ENCODE measurements around the gene CCDC50. TPM values are rescaled to one million over a fixed set of nuclear protein-coding genes. Genes with fewer than 3 reads are reported as not detected.

The CCDC50 gene
- total and polyA plus RNA-seq, 10 of the 15 experiments (the other 5 are each of a cell fraction or from before 2014, with no cell fraction given): 46.7 to 150 (median 125) TPM

DNA sequence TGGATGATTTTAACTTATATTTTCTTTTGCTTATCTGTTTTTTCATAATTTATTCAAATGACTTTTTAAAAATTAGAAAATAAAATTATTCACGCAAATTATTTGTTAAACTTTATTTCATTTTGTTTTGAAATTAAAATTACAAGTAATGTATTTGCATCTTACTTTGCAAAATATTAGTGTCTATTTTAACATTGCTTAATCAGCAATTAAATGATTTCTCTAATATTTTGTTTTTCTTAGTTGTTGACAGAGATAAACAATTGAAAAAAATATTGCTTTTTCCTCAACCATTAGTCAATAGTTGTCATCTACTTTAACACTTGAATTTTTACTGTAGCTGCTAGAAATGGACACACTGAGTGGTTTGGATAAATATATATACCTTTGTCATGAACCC is 99.0 kb downstream of the CCDC50 start (continued):
- TF ChIP-seq TBL1XR1 (IDR thresholded peaks at IDR 0.05; ENCODE audit: low read depth, low read length): no peak
- no peak for TF ChIP-seq RCOR1 (conservative IDR thresholded peaks at IDR 0.05; ENCODE audit: low read depth, low read length)
- no peak for TF ChIP-seq NFYB (IDR thresholded peaks at IDR 0.05; ENCODE audit: insufficient read depth, low read depth, low read length)

DNA sequence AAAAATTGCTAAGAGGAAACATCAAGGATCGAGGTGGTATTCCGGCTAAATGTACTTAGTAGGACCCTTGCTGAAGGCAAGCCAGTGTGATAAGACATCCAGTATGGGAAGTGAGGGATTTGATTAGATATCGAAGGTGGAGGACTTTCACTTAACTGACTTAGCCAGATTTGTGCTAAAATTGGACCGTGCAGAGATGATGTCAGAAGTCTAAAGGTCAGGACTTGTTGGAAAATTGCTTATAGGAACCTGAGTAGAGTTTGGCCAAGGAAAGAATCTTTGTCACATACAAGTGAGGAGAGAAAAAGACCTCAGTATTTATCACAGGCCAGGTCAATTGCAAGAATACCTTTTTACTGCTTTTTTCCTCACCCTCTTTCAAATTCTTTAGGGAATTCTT is 100.9 kb downstream of the CCDC50 start:
- no peak overlapping the region for H3K4me2 ChIP-seq (ENCODE audit: control insufficient read depth, insufficient read depth)
- no TSS peak for BruUV-seq (replicated peaks)
- H3K27ac ChIP-seq (ENCODE audit: control insufficient read depth, insufficient read depth): no peak overlapping the region
- TF ChIP-seq CBX5 (IDR thresholded peaks at IDR 0.05; ENCODE audit: low read depth): no peak
- no peak for TF ChIP-seq TARDBP (IDR thresholded peaks at IDR 0.05; ENCODE audit: borderline replicate concordance)
- no peak for TF ChIP-seq ZSCAN29 (IDR thresholded peaks at IDR 0.05)
- TF ChIP-seq CHD2 (IDR thresholded peaks at IDR 0.05; ENCODE audit: borderline replicate concordance, low read depth, low read length): no peak
- no peak for TF ChIP-seq HCFC1 (IDR thresholded peaks at IDR 0.05; ENCODE audit: low read length)
- TF ChIP-seq CREB1 (IDR thresholded peaks at IDR 0.05; ENCODE audit: low read depth): no peak
- TF ChIP-seq, protein P1, sequence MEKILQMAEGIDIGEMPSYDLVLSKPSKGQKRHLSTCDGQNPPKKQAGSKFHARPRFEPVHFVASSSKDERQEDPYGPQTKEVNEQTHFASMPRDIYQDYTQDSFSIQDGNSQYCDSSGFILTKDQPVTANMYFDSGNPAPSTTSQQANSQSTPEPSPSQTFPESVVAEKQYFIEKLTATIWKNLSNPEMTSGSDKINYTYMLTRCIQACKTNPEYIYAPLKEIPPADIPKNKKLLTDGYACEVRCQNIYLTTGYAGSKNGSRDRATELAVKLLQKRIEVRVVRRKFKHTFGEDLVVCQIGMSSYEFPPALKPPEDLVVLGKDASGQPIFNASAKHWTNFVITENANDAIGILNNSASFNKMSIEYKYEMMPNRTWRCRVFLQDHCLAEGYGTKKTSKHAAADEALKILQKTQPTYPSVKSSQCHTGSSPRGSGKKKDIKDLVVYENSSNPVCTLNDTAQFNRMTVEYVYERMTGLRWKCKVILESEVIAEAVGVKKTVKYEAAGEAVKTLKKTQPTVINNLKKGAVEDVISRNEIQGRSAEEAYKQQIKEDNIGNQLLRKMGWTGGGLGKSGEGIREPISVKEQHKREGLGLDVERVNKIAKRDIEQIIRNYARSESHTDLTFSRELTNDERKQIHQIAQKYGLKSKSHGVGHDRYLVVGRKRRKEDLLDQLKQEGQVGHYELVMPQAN (conservative IDR thresholded peaks at IDR 0.05): no peak
- no peak for TF ChIP-seq TAF1 (IDR thresholded peaks at IDR 0.05; ENCODE audit: borderline replicate concordance, low read depth, low read length)
- TF ChIP-seq POLR2AphosphoS5 (IDR thresholded peaks at IDR 0.05; ENCODE audit: low read length): no peak
- TF ChIP-seq EGR1 (IDR thresholded peaks at IDR 0.05; ENCODE audit: borderline replicate concordance in 1 of 2, low read depth in 2 of 2, low read length in 2 of 2): no peak
- no peak for TF ChIP-seq SIX5 (IDR thresholded peaks at IDR 0.05; ENCODE audit: low read depth, low read length, severe bottlenecking)
- no peak for TF ChIP-seq SRF (IDR thresholded peaks at IDR 0.05; ENCODE audit: low read depth in 2 of 2, low read length in 2 of 2)
- no peak for TF ChIP-seq MXI1 (IDR thresholded peaks at IDR 0.05; ENCODE audit: low read depth, low read length)
- no peak for TF ChIP-seq RFX5 (IDR thresholded peaks at IDR 0.05; ENCODE audit: low read depth, low read length)
- no peak for TF ChIP-seq FOXK2 (IDR thresholded peaks at IDR 0.05)
- no peak for TF ChIP-seq NFIC (IDR thresholded peaks at IDR 0.05; ENCODE audit: low read depth, low read length)
- TF ChIP-seq, protein P2, sequence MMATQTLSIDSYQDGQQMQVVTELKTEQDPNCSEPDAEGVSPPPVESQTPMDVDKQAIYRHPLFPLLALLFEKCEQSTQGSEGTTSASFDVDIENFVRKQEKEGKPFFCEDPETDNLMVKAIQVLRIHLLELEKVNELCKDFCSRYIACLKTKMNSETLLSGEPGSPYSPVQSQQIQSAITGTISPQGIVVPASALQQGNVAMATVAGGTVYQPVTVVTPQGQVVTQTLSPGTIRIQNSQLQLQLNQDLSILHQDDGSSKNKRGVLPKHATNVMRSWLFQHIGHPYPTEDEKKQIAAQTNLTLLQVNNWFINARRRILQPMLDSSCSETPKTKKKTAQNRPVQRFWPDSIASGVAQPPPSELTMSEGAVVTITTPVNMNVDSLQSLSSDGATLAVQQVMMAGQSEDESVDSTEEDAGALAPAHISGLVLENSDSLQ (IDR thresholded peaks at IDR 0.05): no peak
- TF ChIP-seq NRF1 (conservative IDR thresholded peaks at IDR 0.05; ENCODE audit: low read depth, low read length): no peak
- no peak for TF ChIP-seq FOXM1 (IDR thresholded peaks at IDR 0.05; ENCODE audit: low read depth, low read length)
- no peaks in the 10 kb centered on the region for H3K79me2 ChIP-seq (ENCODE audit: control insufficient read depth, insufficient read depth, low read length)
- WGBS (ENCODE audit: insufficient coverage, insufficient replicate concordance, low lambda C conversion rate, missing lambda C conversion rate): 51% methylated on average over 4 of the region's 4 CpGs
- no peak overlapping the region for H3K9ac ChIP-seq (ENCODE audit: control insufficient read depth, insufficient read depth, low read length)
- H3K36me3 ChIP-seq (ENCODE audit: control insufficient read depth in 2 of 2, insufficient read depth in 2 of 2, low read length in 1 of 2): no peaks in the 10 kb centered on the region
- intact Hi-C loops (cut with micrococcal nuclease; ENCODE audit: unreplicated experiment): no loop called here
- POLR2A ChIA-PET: no interaction called here
- no peak for FAIRE-seq
- no peak for DNase-seq (ENCODE audit: low read depth, low spot score)
- no peaks in the 10 kb centered on the region for H3K9me3 ChIP-seq (replicated peaks; ENCODE audit: control insufficient read depth, insufficient read depth, low read length)
- SMC1A ChIA-PET (ENCODE audit: uncharacterized antibody, unreplicated experiment): interaction anchor here (1.8 kb wide), 1 partner anchor 9 kb away, joined by 5 read pairs; no protein-coding TSS in a partner anchor
- ATAC-seq: no peak
- CTCF ChIA-PET: interaction anchor here (1.1 kb wide), 1 partner anchor 24 kb away, joined by 3 read pairs; no protein-coding TSS in a partner anchor
- RAD21 ChIA-PET (ENCODE audit: unreplicated experiment): no interaction called here
- no peaks in the 10 kb centered on the region for H4K20me1 ChIP-seq (ENCODE audit: control insufficient read depth, insufficient read depth)
- in situ Hi-C loops (cut with MboI): no loop called here
- H3K4me1 ChIP-seq (ENCODE audit: control insufficient read depth, insufficient read depth, low read length): no peaks in the 10 kb centered on the region
- no peak overlapping the region for H2AFZ ChIP-seq (ENCODE audit: control insufficient read depth, low read depth, low read length)
- H3K4me3 ChIP-seq: no peak overlapping the region
- H3K27me3 ChIP-seq (replicated peaks in 1 of 2; ENCODE audit: control insufficient read depth in 2 of 2, insufficient read depth in 2 of 2, low read length in 1 of 2): no peaks in the 10 kb centered on the region; a peak in 1 of 4 replicates

Data from GM12878 (cell line).